Tibial artery (tissue), 4 donors: ENCODE results near the gene PKN2.
"Not testable (repeated sequence)": the region's sequence is repeated elsewhere in the genome, so short reads cannot be mapped to it uniquely, and the experiment has no call there.

ENCODE experiments used
- DNase-seq, 2 donors: peaks; one replicate each; pipeline ENCODE4 v3.0.0-alpha.2; 2019
- H3K27ac ChIP-seq, 2 donors: fragments of 200-600 bp; sonication (generic) in 1 of 2; 1 replicate in 1 of 2; 2 replicates in 1 of 2; pipeline ENCODE4 v1.5.1; 2018 to 2019; ENCODE audit warnings: mild to moderate bottlenecking in 1 of 2
- H3K27me3 ChIP-seq, 2 donors: fragments of 200-600 bp; sonication (generic) in 1 of 2; one replicate each; pipeline versions ENCODE4 v1.5.1 to v1.6.0; 2016 to 2019
- H3K36me3 ChIP-seq, 3 donors: fragments of 200-600 bp; sonication (generic) in 2 of 3; one replicate each; pipeline ENCODE4 v1.5.1; 2016 to 2019; ENCODE audit warnings: mild to moderate bottlenecking in 2 of 3
- H3K4me1 ChIP-seq, 4 donors: fragments of 200-600 bp; sonication (generic) in 2 of 4; 1 replicate in 3 of 4; 2 replicates in 1 of 4; pipeline ENCODE4 v1.5.1; 2016 to 2019
- H3K4me3 ChIP-seq, 2 donors: fragments of 200-600 bp; sonication (generic) in 1 of 2; 1 replicate in 1 of 2; 2 replicates in 1 of 2; pipeline ENCODE4 v1.5.1; 2018 to 2019; ENCODE audit warnings: mild to moderate bottlenecking in 2 of 2
- H3K9me3 ChIP-seq, 3 donors: fragments of 200-600 bp; sonication (generic) in 1 of 3; one replicate each; pipeline ENCODE4 v1.5.1; 2016 to 2019
- CTCF ChIP-seq, 2 experiments: fragments of 200-600 bp in 1 of 2; fragments of 450-650 bp in 1 of 2; IDR thresholded peaks; one replicate each; pipeline ENCODE4 v1.5.1; 2017 to 2019; ENCODE audit warnings: antibody characterized with exemption in 2 of 2, mild to moderate bottlenecking in 1 of 2, moderate library complexity in 1 of 2
- intact Hi-C: fragments of 100-400 bp; cut with DNase I; formaldehyde crosslinking; loops from one replicate; pipeline ENCODE4 v1.15.0; 2023; ENCODE audit warnings: low total_unique reads

Gene PKN2

GRCh38 chr1:88878731-88879130 lies 194.7 kb downstream of the PKN2 start:
- no peak overlapping the region for H3K4me3 ChIP-seq
- intact Hi-C loops = loop anchor here (5.0 kb wide), 1 partner anchor 221 kb away; no protein-coding TSS in a partner anchor
- no peaks in the 10 kb centered on the region for H3K27me3 ChIP-seq
- DNase-seq = no peak
- no peak overlapping the region for H3K27ac ChIP-seq
- TF ChIP-seq CTCF (IDR thresholded peaks at IDR 0.05) = no peak
- no peaks in the 10 kb centered on the region for H3K9me3 ChIP-seq
- H3K4me1 ChIP-seq = peaks cover 0 to 36% (median 13%) of the 10 kb centered on the region in 4 donors
- H3K36me3 ChIP-seq = peaks cover 0 to 18% (median 9%) of the 10 kb centered on the region in 3 donors

- H3K36me3 ChIP-seq = peaks cover 18 to 38% (median 24%) of the 10 kb centered on the region in 3 donors
- intact Hi-C loops, H3K4me3 ChIP-seq, H3K9me3 ChIP-seq, DNase-seq, H3K27ac ChIP-seq, H3K27me3 ChIP-seq: not testable (repeated sequence)
- H3K4me1 ChIP-seq = peaks cover 0 to 33% (median 13%) of the 10 kb centered on the region in 4 donors
Observed at GRCh38 chr1:88880717-88881116, 196.6 kb downstream of the PKN2 start.

- H3K4me1 ChIP-seq = peaks cover 0 to 20% (median 4%) of the 10 kb centered on the region in 4 donors
- H3K27ac ChIP-seq = no peak overlapping the region
- H3K4me3 ChIP-seq = no peak overlapping the region
- no peaks in the 10 kb centered on the region for H3K9me3 ChIP-seq
- intact Hi-C loops = no loop called here
- H3K36me3 ChIP-seq = peaks cover 31 to 54% (median 32%) of the 10 kb centered on the region in 3 donors
- H3K27me3 ChIP-seq = no peaks in the 10 kb centered on the region
- no peak for DNase-seq
- no peak for TF ChIP-seq CTCF (IDR thresholded peaks at IDR 0.05)
Observed at GRCh38 chr1:88883156-88883555, 199.1 kb downstream of the PKN2 start.
